Mesendoderm (in vitro differentiated cells): Measurements from ENCODE around the gene VPS8.

Source experiments
- DNase-seq: peaks from one replicate; pipeline ENCODE4 v3.0.0; 2013
- H2AK5ac ChIP-seq: 2 replicates; pipeline ENCODE4 v1.6.1; 2013; ENCODE audit warnings: low read length, inconsistent platforms
- H2BK120ac ChIP-seq: 2 replicates; pipeline ENCODE4 v1.6.1; 2013; ENCODE audit warnings: low read depth, mild to moderate bottlenecking, low read length, moderate library complexity, mixed read lengths
- H2BK15ac ChIP-seq: replicated peaks from 2 replicates; pipeline ENCODE4 v1.6.1; 2013; ENCODE audit warnings: low read depth, mild to moderate bottlenecking, moderate library complexity
- H2BK5ac ChIP-seq: 2 replicates; pipeline ENCODE4 v1.6.1; 2013; ENCODE audit warnings: low read length, inconsistent platforms
- H3K18ac ChIP-seq: 2 replicates; pipeline ENCODE4 v1.6.1; 2013; ENCODE audit warnings: mild to moderate bottlenecking, low read length, mixed read lengths
- H3K23ac ChIP-seq: one replicate; pipeline ENCODE4 v1.6.1; 2013; ENCODE audit warnings: low read length
- H3K27ac ChIP-seq: 2 replicates; pipeline ENCODE4 v1.5.1; 2013; ENCODE audit warnings: low read depth, mild to moderate bottlenecking, inconsistent platforms, low read length, moderate library complexity
- H3K27me3 ChIP-seq: 2 replicates; pipeline ENCODE4 v1.6.1; 2013; ENCODE audit warnings: low read length, control low read depth, mild to moderate bottlenecking, inconsistent platforms; ENCODE audit not compliant: insufficient read depth, poor library complexity
- H3K36me3 ChIP-seq: 2 replicates; pipeline ENCODE4 v1.6.1; 2013; ENCODE audit warnings: low read length, inconsistent platforms; ENCODE audit not compliant: control insufficient read depth, insufficient read depth
- H3K4ac ChIP-seq: one replicate; pipeline ENCODE4 v1.6.1; 2013; ENCODE audit warnings: low read depth, mild to moderate bottlenecking, low read length, moderate library complexity
- H3K4me1 ChIP-seq: 2 replicates; pipeline ENCODE4 v1.6.1; 2013; ENCODE audit warnings: low read depth, low read length, inconsistent platforms; ENCODE audit not compliant: control insufficient read depth
- H3K4me2 ChIP-seq: 2 replicates; pipeline ENCODE4 v1.6.1; 2013; ENCODE audit warnings: low read length
- H3K4me3 ChIP-seq: 2 replicates; pipeline ENCODE4 v1.5.1; 2013; ENCODE audit warnings: mild to moderate bottlenecking, low read length
- H3K56ac ChIP-seq: one replicate; pipeline ENCODE4 v1.6.1; 2013; ENCODE audit warnings: low read length
- H3K79me1 ChIP-seq: 2 replicates; pipeline ENCODE4 v1.6.1; 2013; ENCODE audit warnings: low read length, inconsistent platforms
- H3K79me2 ChIP-seq: 2 replicates; pipeline ENCODE4 v1.6.1; 2013; ENCODE audit warnings: mild to moderate bottlenecking, low read length; ENCODE audit not compliant: control insufficient read depth, insufficient read depth
- H3K9ac ChIP-seq: 2 replicates; pipeline ENCODE4 v1.6.1; 2013; ENCODE audit warnings: low read length, inconsistent platforms
- H4K5ac ChIP-seq: one replicate; pipeline ENCODE4 v1.6.1; 2013; ENCODE audit warnings: low read length
- H4K8ac ChIP-seq: one replicate; pipeline ENCODE4 v1.6.1; 2013; ENCODE audit warnings: low read depth, mild to moderate bottlenecking, control low read depth, low read length, moderate library complexity
- WGBS: extraction: QIAGEN DNeasy Blood & Tissue Kit; methylation state at CpG from one replicate; pipeline ENCODE4 v1.1.7; 2013; ENCODE audit warnings: low lambda C conversion rate, missing lambda C conversion rate; ENCODE audit not compliant: insufficient coverage; ENCODE audit errors: extremely low coverage; 5-methylcytosine and 5-hydroxymethylcytosine counted together

The VPS8 gene

DNA sequence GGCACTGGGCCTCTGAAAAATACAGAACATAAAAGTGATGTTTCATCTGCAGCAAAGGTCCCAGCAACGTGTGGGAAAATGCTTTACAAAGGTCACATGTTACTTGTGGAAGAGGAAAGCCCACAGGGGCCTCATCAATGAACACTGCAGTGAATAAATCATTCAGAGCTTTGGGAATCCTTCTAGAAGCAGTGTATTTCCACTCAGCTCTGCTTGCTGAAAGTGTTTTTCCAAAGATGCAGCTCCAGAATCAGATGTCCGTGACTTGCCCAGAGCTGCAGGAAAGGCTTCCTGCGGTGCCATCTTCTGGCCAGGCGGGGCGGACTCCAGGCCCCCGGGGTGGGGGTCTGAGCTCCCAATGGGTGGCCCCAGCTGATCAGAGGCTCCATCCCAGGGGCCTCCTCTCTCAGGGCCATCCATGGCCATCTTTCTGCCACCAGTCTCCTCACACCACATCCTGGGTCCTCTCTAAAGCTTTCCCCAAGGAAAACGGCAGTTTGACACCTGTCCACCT lies 259.4 kb downstream of the VPS8 start:
- no peak overlapping the region for H3K27ac ChIP-seq
- H3K9ac ChIP-seq = no peak overlapping the region
- no peak overlapping the region for H2BK5ac ChIP-seq
- H3K18ac ChIP-seq = no peak overlapping the region
- H3K4ac ChIP-seq = no peak overlapping the region
- no peak overlapping the region for H3K23ac ChIP-seq
- no peaks in the 10 kb centered on the region for H3K79me1 ChIP-seq
- H3K4me1 ChIP-seq = no peaks in the 10 kb centered on the region
- no peak overlapping the region for H4K8ac ChIP-seq
- H3K4me2 ChIP-seq = no peak overlapping the region
- peak; percentile 18 for DNase-seq
- no peak overlapping the region for H2BK15ac ChIP-seq
- no peaks in the 10 kb centered on the region for H3K79me2 ChIP-seq
- H3K27me3 ChIP-seq = no peaks in the 10 kb centered on the region
- no peak overlapping the region for H2AK5ac ChIP-seq
- H3K56ac ChIP-seq = no peak overlapping the region
- no peak overlapping the region for H2BK120ac ChIP-seq
- H4K5ac ChIP-seq = no peak overlapping the region
- no peaks in the 10 kb centered on the region for H3K36me3 ChIP-seq
- H3K4me3 ChIP-seq = no peak overlapping the region
- no CpG with 5 or more reads among the region's 7 CpGs for whole genome bisulfite sequencing

DNA sequence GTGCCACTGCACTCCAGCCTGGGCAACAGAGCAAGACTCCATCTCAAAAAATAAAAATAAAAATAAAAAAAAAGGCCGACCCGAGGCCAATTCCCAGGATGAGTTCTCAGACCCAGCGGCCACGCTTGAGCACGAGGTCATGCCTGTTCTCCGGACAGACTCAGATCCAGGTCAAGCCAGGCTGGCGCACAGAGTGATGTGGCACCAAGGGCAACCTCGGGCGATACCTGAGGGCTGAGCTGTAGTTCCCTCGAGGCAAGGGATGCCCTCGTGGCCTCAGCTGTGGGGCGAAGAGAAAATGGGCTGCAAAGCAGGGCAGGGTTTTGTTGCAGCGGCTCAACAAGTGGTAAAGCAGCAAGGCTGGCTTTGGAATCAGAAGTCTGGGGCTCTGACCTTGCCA lies 263.6 kb downstream of the VPS8 start:
- no peak overlapping the region for H2BK15ac ChIP-seq
- no peak overlapping the region for H3K9ac ChIP-seq
- H3K4me3 ChIP-seq = no peak overlapping the region
- H3K27ac ChIP-seq = no peak overlapping the region
- no peak overlapping the region for H3K4me2 ChIP-seq
- H3K79me2 ChIP-seq = no peaks in the 10 kb centered on the region
- no peak overlapping the region for H4K5ac ChIP-seq
- H2BK120ac ChIP-seq = no peak overlapping the region
- no peak overlapping the region for H2AK5ac ChIP-seq
- H3K36me3 ChIP-seq = no peaks in the 10 kb centered on the region
- H3K79me1 ChIP-seq = no peaks in the 10 kb centered on the region
- no peak overlapping the region for H2BK5ac ChIP-seq
- H3K56ac ChIP-seq = no peak overlapping the region
- no peak overlapping the region for H4K8ac ChIP-seq
- no peaks in the 10 kb centered on the region for H3K27me3 ChIP-seq
- no peak overlapping the region for H3K4ac ChIP-seq
- no peak overlapping the region for H3K18ac ChIP-seq
- no peaks in the 10 kb centered on the region for H3K4me1 ChIP-seq
- no peak for DNase-seq
- no CpG with 5 or more reads among the region's 13 CpGs for WGBS
- no peak overlapping the region for H3K23ac ChIP-seq

DNA sequence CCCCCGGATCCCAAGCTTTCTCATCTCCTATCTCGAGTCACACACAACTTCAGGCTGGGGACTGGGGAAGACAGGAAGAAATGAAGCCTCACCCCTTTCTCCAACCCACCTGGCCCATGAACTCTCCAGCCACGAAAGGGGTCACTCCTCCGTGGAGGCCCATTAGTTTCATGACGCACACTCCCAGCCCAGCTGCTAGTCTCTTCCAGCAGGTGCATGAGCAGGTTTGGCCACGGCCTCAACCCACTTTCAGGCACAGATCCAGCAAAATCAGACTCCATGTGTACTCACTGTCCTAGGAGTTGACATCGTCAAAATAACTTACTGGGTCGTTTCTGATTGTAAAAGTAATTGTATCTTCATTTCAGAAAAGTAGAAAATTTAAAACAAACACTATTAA lies 264.3 kb downstream of the VPS8 start:
- DNase-seq = no peak
- Histone ChIP-seq H2BK120ac (no peak overlapping the region), H2BK15ac (no peak overlapping the region), H3K23ac (no peak overlapping the region), H3K18ac (no peak overlapping the region), H3K4me2 (no peak overlapping the region), H3K79me2 (no peaks in the 10 kb centered on the region), H3K36me3 (no peaks in the 10 kb centered on the region), H2BK5ac (no peak overlapping the region), H4K8ac (no peak overlapping the region), H3K4ac (no peak overlapping the region), H4K5ac (no peak overlapping the region), H3K4me1 (no peaks in the 10 kb centered on the region), H3K9ac (no peak overlapping the region), H2AK5ac (no peak overlapping the region), H3K27me3 (no peaks in the 10 kb centered on the region), H3K4me3 (no peak overlapping the region), H3K79me1 (no peaks in the 10 kb centered on the region), H3K56ac (no peak overlapping the region), H3K27ac (no peak overlapping the region)
- WGBS = no CpG with 5 or more reads among the region's 8 CpGs

DNA sequence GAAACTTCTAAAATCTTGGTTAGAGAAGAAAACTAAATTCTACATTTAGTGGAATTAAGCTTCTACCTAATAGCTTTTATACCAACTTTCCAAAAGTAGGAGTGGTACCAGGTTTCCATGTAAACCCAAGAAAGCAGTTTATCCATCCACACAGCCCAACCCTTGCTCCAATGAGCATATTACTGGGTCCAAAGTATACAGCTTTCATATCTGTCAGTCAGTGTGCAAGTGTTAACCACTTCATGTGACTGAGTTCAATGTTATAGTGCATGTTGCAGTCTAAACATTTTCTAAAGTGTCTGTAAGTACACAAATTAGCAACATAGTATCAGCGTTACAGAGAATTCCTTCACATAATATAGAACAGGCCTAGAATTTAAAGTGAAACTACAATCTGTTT lies 267.7 kb downstream of the VPS8 start:
- Histone ChIP-seq H3K4ac (no peak overlapping the region), H2AK5ac (no peak overlapping the region), H3K23ac (no peak overlapping the region), H2BK5ac (no peak overlapping the region), H3K4me2 (no peak overlapping the region), H3K56ac (no peak overlapping the region), H3K4me1 (no peaks in the 10 kb centered on the region), H3K79me2 (no peaks in the 10 kb centered on the region), H2BK15ac (no peak overlapping the region), H3K79me1 (no peaks in the 10 kb centered on the region), H3K4me3 (no peak overlapping the region), H3K27me3 (no peaks in the 10 kb centered on the region), H2BK120ac (no peak overlapping the region), H3K27ac (no peak overlapping the region), H3K18ac (no peak overlapping the region), H4K5ac (no peak overlapping the region), H3K9ac (no peak overlapping the region), H4K8ac (no peak overlapping the region), H3K36me3 (no peaks in the 10 kb centered on the region)
- DNase-seq = no peak
- no CpG with 5 or more reads among the region's 1 CpG for WGBS

DNA sequence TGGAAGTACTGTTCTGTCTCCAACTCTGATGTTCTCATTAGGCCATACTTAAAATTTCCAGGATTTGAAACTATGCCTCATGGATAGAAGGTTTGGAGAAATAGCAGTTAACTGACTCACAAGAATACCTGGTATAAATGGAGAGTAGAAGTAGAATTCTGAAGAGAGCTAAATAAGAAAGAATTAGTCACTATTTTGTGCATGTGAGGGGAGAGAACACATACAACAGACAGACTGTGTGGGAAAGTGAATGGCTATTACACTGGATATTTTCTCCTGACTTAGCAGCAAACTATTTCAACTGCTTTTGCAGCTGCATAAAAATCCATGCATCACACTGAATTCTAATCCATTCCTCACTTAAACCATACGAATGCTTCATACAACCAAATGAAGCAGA lies 269.6 kb downstream of the VPS8 start:
- 100% methylated on average over 1 of the region's 1 CpG for WGBS
- Histone ChIP-seq H3K56ac (no peak overlapping the region), H2BK120ac (no peak overlapping the region), H3K4me3 (no peak overlapping the region), H3K79me1 (no peaks in the 10 kb centered on the region), H3K79me2 (no peaks in the 10 kb centered on the region), H2BK5ac (no peak overlapping the region), H3K27me3 (no peaks in the 10 kb centered on the region), H4K5ac (no peak overlapping the region), H4K8ac (no peak overlapping the region), H3K4me1 (no peaks in the 10 kb centered on the region), H2AK5ac (no peak overlapping the region), H3K27ac (no peak overlapping the region), H3K4ac (no peak overlapping the region), H3K4me2 (no peak overlapping the region), H3K23ac (no peak overlapping the region), H3K18ac (no peak overlapping the region), H3K9ac (no peak overlapping the region), H2BK15ac (no peak overlapping the region), H3K36me3 (no peaks in the 10 kb centered on the region)
- DNase-seq = no peak

DNA sequence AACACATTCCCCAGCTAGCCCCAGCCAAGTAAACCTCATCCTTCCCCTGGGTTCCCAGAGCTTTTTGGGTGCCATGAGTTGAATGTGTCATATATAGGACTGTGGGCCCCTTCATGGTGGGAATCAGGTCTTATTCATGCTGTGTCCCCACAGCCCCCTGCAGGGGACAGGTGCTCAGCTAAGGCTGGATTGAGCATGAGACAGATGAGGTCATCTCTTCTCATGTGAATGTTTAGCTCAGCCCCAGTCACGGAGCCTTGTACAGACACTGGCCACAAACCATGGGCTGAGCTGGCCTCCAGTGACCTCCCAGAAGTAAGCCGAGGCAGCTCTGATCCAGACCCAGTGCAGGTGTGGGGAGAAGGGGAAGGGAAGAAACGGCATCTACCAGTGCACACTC lies 270.2 kb downstream of the VPS8 start:
- no peak overlapping the region for H2BK15ac ChIP-seq
- H3K79me1 ChIP-seq = no peaks in the 10 kb centered on the region
- no peak overlapping the region for H4K8ac ChIP-seq
- H3K23ac ChIP-seq = peak overlapping the region; percentile 57
- H3K36me3 ChIP-seq = no peaks in the 10 kb centered on the region
- no peak overlapping the region for H3K4ac ChIP-seq
- H3K56ac ChIP-seq = no peak overlapping the region
- H3K4me1 ChIP-seq = no peaks in the 10 kb centered on the region
- no peak overlapping the region for H3K18ac ChIP-seq
- no peak overlapping the region for H2BK5ac ChIP-seq
- H3K4me2 ChIP-seq = no peak overlapping the region
- no peak overlapping the region for H2AK5ac ChIP-seq
- no peaks in the 10 kb centered on the region for H3K79me2 ChIP-seq
- H3K9ac ChIP-seq = no peak overlapping the region
- no peak overlapping the region for H3K4me3 ChIP-seq
- no peak overlapping the region for H2BK120ac ChIP-seq
- H4K5ac ChIP-seq = no peak overlapping the region
- no CpG with 5 or more reads among the region's 3 CpGs for WGBS
- H3K27me3 ChIP-seq = no peaks in the 10 kb centered on the region
- H3K27ac ChIP-seq = no peak overlapping the region
- DNase-seq = no peak
